HG03571 (cell line): ENCODE data around the gene EPHA7.

Experiments
- ATAC-seq: cut with Tn5 transposase; IDR thresholded peaks from one replicate; pipeline ENCODE4 v1.9.1; 2021; ENCODE audit not compliant: unreplicated experiment

EPHA7 gene

DNA sequence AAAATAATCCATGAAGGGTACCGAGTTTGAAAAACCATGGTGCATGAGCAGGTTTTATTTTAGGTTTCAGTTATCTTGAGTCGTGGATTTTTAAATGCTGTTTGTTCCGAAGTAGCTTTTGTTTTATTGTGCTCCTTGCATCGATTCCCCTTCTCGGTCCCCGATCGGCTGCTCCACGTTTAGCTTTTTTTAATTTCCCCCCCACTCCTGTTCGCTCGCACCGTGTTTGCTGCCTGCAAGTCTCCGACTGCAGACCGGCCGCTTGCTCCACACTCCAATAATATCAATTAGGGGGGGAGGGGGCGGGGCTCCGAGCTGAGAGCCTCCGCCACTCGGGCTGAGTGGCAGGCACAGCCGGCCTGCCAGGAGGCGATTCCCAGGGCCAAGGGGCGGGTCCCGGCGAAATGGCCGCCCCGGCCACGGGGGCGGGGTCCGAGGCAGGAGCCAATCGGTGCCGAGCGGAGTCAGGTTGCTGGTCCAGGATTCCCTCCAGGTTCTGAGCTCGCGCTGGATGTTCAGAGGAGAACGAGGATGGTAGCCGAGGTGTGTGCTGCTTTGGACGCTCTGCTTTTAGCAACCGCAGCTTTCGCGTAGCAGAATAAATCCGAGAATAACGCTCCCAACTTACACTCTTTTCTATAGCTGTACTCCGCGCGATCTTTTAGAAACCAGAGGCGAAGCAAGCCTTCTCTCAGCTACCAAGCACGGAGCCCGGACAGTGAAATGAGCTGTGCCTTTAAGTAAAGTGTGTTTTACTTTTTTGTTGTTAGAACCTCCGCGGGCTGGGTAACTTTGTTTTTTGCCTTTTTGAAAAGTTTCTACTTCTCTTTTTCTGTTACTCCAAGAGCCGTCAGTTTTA, at the start of gene EPHA7:
EPHA7 (minus strand) TSS at position 256 of the 859 bp plus-strand sequence; CDS start at position 38, 218 bp downstream.
- ATAC-seq, result peak; percentile 80

DNA sequence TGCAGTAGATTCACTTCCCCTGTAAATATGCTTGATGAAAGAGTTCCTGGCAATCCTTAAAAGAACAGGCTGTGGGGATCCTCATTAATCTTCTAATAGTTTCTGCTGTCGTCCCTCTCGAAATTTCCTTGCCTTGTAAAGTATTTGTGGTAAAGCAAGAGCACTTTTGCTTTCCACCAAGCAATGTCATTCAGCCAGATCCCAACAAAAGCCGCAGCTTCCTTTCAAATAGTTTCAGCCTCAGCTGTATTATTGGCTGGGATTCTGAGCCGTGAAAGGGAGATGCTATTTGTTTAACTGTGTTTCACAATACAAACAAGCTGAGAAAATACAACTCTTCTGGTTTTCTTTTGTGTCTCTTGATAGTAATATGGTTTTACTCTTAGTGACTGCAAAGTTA, 48.9 kb upstream of the EPHA7 start:
- no peak for ATAC-seq

DNA sequence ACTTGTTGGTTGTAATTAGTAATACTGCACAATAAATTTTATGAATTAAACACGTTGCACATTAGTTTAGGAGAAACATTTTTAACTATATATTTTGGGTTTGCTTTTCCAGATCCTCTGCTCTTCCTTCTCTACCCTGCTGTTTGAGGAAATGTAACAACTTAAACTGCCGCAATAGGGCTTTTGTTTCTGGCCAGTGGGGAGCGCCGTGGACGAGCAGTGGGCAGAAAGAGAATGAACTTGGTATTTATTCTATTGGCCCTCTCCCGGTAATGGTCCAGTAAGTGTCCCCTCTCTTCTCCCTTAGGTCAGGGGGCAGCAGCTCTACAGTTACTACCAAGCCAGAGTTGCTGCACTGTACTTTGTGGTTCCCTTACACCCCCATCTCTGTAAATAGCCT, 35.2 kb upstream of the EPHA7 start:
- no peak for ATAC-seq

DNA sequence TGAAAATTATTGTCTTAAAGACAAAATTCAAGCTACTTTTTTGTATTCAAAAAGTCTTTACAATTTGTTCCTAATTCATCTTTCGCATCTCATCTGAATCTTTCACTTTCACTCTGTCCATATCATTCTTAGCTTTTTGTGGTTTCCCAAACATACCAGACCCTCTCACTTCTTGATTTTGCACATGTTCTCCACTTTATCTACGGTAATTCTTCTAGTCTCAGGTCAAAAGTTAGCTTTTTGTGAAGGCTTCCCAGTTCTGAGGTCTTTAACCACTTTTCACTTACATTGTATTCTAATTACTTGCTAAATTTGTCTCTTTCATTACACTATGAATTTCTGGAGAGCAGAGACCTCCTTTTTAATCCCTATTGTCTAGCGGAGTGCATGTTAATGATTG, 34.6 kb upstream of the EPHA7 start:
- ATAC-seq, result peak; percentile 79

DNA sequence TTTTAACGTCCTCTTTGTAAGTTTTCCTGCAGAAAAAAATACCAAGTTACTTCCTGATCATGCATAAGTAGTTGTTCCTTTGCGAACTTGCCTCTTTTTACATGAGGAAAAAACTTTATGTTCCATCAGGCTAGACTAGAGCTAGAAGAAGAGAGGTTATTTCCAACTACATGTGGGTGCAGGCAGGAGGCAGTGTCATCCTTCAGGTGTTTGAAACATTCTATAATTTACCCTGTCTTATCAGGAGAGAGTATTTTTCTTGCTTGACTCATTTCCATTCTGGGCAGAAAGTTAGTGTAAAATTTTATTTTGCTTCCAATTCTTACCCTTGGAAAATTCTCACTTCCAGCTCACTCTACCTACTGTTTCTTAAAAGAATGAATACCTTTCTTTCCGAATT, 28.5 kb upstream of the EPHA7 start:
- no peak for ATAC-seq

DNA sequence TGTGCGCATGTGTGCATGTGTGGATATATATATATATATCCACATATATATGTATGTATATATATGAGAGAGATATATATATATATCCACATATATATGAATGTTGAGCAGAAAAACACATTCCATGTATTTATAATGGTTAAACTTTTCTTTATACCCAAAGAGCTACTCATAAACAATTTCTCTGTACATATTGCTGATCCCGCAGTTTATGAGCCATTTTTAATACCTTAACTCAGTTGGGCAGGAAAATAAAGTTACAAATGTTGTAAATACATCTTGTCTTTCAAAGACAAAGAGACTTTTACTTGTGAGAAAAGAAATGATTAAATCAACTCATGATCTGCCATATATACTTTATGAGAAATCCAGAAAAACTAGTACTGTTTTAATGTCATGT, 18.1 kb upstream of the EPHA7 start:
- ATAC-seq, result no peak

DNA sequence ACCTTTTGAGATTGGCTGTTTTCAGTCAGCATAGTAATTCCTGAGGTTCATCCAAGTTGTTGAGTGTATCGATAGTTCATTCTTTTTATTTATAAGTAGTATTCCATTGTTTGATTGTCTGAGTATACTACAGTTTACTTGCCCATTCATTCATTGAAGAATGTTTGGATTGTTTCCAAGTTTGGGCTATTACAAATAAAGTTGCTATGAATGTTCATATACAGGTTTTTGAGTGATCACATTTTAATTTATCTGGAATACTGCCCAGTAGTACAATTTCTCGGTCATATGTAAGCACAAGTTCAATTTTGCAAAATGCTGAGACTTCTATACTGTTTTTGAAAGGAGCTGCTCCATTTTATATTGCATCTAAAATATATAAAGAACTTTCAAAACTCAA, 14.2 kb upstream of the EPHA7 start:
- no peak for ATAC-seq

DNA sequence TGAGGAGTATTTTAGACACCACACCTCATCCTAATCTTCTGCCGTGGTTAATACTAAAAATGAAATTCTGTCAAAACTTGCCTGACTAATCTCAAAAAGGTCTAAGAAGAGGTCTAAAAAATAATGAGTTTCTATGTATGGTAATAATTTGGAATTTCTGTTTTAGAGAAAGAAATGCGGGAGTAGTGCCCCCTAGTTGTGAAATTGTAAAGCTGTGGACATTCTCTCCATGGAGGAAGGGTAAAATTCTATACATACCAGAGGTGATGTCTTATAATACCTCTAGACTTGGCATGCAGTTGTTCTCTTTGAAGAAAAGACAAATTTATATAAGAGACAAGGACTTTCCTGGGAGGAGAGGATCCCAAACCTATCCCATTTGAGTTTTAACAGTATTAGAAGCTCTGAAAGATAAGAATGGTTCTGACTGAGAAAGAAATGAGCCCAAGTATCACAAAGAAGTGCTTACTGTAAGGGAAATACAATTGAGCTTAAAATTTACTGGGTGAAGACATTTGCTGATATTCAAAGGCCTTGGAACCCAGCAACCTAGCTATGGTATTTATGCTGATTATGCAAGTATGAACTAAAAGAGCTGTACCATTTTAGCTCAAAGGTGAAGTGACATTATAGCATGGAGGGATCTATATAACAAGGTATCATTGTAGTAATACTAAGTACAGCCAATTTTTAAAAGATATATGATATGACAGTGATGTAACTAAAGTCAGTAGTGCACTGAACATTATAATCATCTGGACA, 5.1 kb upstream of the EPHA7 start:
- no peak for ATAC-seq

DNA sequence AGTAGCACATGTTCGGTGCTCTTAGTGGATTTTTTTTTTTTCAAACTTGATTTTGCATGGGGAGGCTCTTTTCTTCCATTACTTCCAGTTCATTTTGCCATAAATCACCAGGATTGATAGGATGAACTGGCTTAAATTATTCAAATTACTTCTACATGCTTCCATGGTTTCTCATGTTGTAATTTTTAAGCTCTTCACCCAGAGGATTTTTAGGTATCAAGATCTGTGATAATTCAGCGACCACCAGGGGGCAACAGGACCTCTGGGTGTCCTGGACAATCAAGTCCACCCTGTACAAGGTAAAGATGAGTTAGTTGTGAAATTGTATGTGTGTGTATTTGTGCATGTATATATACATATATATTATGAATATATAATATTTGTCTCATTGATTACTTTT, 4.2 kb upstream of the EPHA7 start:
- ATAC-seq, result no peak

DNA sequence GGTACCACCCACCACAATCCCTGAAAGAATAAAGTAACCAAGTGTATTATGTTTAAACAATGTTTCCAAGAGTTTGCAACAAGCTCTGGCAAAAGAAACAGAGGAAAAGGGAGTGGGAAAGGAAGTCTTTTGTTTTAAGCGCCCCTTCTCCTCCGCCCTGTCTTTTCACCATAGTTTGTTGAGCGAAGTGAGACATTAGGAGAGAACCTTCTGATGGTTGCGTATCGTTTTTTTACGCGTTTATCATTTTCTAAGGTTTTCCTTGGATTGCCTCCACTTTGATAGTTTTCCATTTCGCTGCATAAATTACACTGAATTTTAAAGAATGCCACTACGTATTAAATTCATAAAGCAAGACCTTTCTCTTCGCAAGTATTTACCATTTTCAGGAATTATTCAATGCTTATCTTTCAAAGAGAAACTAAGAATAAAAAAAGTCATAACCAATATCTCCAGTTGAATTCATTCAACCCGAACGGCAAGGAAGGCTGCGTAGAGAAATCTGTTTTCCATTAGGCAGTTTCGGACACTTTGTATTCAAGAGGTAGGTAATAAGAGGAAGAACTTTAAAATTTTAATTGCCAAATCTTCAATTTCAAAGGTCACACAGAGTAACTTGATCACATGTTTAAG, 920 bp upstream of the EPHA7 start:
- ATAC-seq, result no peak

DNA sequence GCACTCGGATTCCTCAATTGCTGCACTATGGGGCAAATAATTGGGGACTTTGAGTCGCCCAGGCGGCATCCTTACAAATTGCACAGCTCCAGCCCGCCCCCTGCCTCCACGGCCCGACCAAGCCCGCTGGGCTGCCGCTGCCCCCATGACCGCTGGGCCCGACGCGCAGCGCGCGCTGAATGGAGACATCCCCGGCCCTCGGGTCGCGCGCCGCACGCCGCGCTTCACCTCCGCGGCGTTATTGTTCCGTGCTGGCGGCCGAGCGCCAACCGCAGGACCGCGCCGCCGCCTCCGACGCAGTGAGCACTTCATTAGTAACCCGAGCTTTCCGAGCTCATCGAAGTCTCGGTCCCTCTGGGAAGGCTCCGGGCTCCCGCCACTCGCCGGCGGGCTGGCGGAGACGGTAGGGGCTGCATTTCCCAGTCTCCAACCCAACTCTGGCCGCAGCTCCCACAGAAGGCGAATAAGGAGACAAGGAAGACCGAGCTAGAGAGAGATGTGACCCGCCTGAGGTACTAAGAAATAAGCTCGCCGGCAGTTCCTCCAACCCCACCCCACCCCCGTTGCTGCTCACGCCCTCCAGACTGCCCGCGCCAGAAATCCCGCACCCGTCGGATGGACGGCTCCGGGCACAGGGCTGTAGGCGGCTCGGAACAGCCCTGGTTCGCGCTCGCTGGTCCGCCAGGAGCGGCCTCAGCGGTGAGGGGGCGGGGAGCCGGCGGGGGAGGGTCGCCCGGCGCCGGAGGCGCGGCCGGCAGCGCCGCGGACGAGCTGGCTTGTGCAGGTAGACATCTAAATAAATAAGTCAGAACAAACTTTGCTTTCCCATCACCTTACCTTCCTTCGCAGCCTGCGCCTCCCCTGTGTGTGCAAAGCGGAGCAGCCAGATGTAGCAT, 703 bp downstream of the EPHA7 start:
- ATAC-seq, result peak; percentile 19

DNA sequence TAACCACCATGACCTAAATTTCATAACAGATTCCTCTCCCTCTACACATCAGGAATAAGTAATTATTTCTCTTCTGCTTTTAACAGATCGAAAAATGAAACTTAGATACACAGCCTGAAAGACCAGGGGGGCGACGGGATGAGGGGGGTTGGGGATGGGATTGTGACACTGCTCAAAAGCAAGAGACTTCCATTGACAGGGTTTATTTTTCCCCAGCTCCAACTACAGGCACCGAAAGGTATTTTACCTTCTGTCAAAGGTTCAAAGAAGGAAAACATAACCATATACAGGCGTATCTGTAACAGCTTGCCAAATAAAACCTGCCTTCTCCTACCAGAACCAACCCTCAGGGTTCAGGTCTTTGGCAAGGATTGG, 1.3 kb downstream of the EPHA7 start:
- ATAC-seq, result no peak

DNA sequence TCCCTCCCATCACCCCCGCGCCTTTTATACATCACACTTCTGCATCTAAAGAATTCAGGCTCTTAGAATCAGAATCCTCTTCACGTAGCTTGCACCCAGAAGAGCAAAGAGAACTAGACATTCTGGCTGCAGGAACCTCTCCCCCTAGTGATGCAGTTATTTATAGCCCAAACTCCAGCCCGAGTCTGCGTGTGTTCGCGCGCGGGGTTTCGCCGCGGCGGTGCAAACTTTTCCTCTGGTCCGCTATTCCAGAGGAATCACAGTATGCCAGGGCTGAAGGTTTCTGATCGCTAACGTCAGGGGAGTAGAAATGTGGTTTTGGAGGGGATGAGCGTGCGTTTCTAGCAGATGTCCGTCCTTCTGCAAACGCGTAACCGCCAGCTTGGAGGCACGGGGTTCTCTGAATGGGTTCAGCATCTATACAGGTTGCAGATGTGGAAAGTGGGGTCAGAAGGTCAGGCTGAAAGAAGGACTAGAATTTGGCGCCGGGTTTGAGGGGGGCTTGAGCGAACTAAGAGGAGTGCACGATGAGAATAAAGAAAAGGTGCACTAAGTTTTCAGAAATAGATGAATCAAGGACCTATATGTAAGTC, 1.8 kb downstream of the EPHA7 start:
- no peak for ATAC-seq

DNA sequence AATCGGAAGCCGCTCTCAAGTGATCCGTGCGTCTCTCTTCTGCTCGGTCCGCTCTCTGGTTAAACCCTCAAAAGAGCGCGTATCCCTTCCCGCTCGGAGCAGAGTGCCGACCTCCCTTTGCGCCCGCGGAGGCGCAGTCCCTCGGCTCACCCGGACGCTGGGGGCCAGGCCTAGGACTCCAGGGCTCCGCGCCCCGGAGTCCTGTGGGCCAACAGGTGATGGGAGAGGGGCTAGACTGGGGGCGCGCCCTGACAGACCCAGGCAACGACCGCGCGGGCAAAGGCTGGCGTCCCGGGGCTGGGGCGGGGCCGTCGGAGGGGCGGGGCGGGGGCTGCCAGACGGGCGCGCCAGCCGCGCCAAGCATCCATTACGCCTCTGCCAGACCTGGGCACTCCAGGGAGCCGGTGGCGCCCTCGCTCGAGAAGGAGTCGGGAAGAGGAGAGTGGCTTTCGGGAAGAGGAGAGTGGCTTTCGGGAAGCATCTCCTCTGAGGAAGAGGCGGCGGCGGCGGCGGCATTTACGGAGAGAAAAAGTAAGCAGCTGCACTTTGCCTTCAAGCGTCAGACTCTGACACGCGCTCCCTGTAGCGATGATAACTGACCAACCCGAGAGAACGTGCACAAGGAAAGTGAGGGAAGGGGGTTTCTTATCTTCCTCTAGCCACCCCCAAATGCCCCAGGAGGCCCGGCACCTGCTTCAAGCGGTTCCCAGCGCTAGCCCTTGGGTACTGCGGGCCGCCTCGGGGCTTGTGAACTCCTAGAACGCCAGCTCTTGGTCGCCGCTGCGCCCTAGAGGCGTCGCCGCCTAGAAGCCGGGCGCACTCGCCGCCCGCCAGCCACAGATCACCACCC, 2.6 kb downstream of the EPHA7 start:
- no peak for ATAC-seq

DNA sequence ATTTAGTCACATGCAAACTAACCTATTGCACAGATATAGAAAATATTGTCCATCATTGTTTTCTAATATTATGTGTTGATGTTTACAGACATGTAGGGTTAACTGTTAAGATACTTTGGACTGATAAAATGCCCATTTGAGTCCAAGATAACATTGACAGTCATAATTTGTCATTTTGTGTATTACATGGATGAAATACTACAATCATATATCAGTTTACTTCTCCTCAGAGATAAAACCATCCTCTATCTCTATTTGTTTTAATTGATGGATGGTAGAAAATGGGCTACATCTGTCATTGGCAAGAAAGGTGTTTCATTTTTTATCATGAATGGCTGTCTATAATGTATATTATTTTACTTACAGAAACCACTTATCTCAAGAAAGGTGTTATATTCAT, 6.2 kb downstream of the EPHA7 start:
- no peak for ATAC-seq

DNA sequence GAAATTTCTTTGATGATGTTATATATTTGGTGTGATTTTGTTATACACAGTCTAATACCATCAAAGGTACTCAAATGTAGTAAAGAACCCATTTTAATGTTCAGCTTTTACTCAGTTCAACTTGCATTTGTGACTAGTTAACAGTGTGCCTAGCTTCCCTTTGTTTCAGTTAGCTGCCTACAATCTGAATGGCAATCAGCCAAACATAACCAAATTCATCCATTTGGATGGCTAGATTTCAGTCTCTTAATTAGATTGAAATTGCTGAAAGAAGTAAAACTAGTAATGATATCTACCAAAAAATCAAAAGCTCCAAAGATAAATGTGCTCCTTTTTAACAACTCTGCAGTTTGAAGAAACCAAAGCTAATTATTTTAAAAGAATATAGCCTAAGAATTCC, 6.9 kb downstream of the EPHA7 start:
- ATAC-seq, result no peak

DNA sequence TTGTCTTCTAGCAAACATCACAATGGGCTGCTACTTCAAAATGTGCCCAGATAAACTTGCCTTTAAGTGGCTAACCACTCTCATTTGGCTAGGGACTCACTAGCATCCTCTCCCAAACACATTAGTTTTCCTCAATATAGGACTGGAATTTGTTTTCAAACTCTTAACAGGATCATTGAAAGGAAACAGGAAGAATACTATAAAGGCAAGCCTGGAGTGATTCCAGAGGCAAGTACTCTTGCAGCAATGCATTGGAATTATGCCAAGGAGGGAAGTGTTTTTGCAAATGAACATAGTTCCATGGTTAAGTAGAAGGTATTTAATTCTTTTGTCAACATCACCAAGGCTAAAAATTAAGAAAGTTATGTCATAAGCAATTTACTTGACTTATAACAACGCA, 12.2 kb downstream of the EPHA7 start:
- ATAC-seq, result no peak

DNA sequence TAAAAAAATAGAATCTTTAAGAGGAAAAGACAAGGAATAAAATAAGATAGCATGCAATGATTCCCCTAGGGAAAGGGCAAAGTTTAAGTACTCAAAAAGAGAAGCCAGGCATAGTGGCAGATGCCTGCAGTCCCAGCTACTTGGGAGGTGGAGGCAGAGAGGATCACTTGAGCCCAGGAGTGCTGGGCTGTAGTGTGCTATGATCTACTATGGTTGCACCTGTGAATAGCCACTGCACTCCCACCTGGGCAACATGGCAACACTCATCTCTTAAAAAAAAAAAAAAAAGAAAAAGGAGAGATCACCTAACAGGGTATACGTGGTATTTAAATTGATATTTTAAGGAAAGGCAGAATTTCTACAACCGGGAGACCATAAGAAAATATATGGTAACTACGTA, 16.0 kb downstream of the EPHA7 start:
- no peak for ATAC-seq

DNA sequence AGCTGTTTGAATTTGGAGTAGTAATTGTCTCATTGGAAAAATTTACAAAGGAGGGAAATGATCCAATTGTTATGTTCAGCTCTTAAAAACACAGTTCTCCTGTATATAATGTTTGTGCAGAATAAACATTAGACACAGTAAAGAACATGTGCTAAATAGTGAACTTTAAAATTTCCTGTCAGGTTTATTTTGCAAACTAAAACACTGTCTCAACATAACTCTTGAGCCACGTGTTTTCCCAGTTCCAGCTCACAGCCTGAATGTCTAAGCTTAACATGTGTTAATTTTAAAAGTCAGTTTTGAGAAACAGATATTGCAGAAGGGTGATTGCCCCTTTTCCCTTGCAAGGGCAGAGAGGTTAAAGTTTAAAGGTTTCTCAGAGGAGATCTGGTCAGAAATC, 20.6 kb downstream of the EPHA7 start:
- ATAC-seq, result no peak

DNA sequence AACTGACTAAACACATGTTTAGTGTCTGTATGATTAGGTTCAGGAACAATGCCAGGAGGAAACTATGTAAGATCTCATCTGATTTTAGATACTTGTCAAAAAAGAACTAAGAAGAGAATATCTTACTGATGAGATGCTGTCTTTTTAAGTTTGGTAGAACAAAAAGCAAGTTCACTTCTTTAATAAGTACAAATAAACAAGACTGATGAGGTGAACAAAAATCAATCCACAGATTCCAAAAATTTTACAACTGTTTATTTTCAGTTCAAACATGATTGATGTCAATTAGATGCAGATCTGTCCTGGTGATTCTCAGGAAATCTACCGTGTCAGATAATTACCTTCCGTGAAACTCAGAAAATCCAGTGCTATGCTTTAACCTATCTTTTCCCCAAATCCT, 24.9 kb downstream of the EPHA7 start:
- ATAC-seq, result no peak
